Measurements from ENCODE around the gene VPS9D1.
A peak's percentile ranks its signal among the peaks of the same experiment; 100 is the strongest.

VPS9D1 gene

DNA sequence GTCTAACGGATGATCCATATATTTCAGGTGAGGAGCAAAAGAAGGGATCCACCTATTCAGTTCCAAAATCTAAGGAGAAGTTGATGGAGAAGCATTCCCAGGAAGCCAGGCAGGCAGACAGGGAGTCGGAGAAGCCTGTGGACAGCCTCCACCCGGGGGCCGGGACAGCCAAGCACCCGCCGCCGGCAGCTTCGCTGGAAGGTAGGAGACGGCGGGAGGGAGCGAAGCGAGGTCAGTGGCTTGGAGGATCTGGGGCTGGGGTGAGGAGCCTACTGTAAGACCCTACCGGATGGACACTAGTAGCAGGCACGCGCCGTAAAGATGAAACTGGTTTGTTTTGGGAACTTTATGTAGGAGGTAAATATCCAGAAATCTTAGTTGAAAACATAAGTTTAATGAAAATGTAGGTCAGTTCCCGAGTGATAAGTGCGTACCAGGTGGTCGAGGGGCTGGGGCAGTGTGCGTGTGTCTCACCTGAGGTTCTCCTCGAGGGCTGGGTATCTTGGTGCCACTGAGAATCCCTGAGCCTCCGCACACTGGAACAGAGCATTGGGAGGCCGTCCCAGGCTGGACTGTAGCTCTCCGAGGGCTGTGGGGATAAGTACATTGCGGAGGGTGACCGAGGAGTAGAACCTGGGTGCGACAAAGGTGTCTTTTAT is 62.3 kb downstream of the VPS9D1 start:
- DNase-seq: peak; percentile 40

DNA sequence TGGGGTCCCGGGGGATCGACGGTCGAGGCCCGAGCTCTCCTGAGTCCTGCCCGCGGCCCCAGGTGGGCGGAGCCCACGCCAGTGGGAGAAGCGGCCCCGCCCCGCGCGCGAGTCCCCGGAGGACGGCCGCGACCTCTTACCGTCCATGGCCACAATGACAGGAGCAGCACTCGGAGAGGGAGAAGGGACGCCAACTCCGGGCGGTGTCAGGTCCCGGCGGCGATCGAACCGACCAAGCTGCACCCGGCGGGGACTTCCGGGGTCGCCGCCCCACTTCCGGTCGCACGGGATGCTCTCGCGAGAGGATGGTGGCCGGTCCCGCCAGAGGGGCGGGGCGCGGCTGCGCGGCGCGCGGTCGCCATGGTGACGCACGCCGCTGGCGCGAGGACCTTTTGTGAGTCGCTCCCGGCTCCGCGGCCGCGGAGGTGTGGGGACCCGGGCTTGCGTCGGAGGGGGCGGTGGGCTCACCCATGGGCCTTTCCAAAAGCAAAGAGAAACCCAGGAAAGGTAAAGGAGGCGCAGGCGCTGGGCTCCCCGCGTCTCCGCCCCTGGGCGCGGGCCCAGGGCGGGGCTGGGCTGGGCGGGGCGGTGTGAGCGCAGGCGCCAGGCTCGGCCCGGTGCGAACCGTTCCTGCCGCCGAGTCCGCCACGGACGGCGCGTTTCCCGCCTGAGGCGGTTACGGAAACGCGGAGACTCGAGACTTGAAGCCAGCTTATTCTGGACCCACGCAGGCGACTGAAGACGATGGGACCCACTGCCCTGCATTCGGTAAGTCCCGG is 63.1 kb downstream of the VPS9D1 start, which contains the start of the genes CHMP1A and SPATA33:
TSS of gene CHMP1A (minus strand) at position 267 of the 779 bp plus-strand sequence. CDS start at position 147, 120 bp downstream.
TSS of gene SPATA33 (plus strand) at position 395 of the 779 bp plus-strand sequence. CDS start at position 471, 76 bp downstream.
- DNase-seq: peak; percentile 90
